Esophagus squamous epithelium (tissue), 4 donors: ENCODE data around the gene PTPRO.

Experiments used
- POLR2A ChIP-seq, 4 donors: fragments of 450-650 bp; IDR thresholded peaks; one replicate each; pipeline ENCODE4 v1.6.1; 2017; ENCODE audit warnings: antibody characterized with exemption in 4 of 4, mild to moderate bottlenecking in 4 of 4, moderate library complexity in 3 of 4
- TF ChIP-seq, protein P1 (sequence below), 6 experiments: fragments of 450-650 bp in 4 of 6; fragments of 200-600 bp in 2 of 6; sonication (generic) in 2 of 6; IDR thresholded peaks; one replicate each; pipeline ENCODE4 v1.5.1; 2016 to 2019; ENCODE audit warnings: antibody characterized with exemption in 6 of 6, mild to moderate bottlenecking in 4 of 6, moderate library complexity in 4 of 6

DNA sequence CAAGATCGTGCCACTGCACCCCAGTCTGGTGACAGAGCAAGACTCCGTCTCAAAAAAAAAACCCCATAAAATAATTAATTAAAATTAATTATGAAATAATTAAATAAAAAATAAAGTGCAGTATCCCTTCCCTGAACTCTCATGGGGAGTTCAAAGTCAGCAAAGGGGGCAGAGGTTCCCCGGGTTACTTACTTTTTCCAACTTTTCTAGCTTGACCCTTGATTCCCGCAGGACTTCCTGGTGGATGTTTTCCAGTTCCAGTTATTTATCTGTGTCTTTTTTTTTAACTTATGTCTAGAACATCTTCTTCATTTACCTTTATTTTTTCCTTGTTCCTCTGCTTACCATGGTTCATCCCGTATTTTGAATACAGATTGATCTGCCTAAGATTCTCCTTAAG, 269.5 kb downstream of the PTPRO start:
- TF ChIP-seq, protein P1, sequence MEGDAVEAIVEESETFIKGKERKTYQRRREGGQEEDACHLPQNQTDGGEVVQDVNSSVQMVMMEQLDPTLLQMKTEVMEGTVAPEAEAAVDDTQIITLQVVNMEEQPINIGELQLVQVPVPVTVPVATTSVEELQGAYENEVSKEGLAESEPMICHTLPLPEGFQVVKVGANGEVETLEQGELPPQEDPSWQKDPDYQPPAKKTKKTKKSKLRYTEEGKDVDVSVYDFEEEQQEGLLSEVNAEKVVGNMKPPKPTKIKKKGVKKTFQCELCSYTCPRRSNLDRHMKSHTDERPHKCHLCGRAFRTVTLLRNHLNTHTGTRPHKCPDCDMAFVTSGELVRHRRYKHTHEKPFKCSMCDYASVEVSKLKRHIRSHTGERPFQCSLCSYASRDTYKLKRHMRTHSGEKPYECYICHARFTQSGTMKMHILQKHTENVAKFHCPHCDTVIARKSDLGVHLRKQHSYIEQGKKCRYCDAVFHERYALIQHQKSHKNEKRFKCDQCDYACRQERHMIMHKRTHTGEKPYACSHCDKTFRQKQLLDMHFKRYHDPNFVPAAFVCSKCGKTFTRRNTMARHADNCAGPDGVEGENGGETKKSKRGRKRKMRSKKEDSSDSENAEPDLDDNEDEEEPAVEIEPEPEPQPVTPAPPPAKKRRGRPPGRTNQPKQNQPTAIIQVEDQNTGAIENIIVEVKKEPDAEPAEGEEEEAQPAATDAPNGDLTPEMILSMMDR (IDR thresholded peaks at IDR 0.05), result no peak
- TF ChIP-seq POLR2A (IDR thresholded peaks at IDR 0.05), result no peak
